ENCODE data around the gene CAB39. TPM values are rescaled to one million over a fixed set of nuclear protein-coding genes. Genes with fewer than 3 reads are reported as not detected.

CAB39 gene
- total and polyA plus RNA-seq, 10 donors, result 24.4 to 120 (median 80.2) TPM

DNA sequence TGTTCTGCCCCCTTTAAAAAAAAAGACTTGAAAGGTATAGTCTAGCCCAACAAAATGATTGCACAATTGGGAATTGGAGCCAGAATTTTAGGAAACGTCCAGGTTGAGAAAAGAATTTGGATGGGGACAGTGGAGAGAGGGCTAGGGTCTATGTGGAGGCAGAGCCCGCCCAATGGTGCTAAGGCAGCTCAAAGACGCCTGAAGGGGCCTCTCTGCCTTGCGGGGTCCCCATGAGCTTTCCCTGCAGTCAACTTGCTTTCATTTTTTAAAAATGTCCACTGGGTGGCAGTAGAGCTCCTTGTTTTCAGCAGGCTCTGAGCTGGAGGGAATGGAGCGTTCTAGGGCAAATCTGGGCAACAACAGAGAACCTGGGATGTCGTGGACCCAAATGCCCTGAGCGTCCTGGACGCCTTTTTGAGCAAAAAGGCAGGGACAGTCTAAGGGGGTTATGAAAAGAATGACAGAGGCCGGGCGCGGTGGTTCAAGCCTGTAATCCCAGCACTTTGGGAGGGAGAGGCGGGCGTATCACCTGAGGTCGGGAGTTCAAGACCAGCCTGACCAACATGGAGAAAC lies 111.8 kb downstream of the CAB39 start:
- Histone ChIP-seq H3K27me3 (replicated peaks in 1 of 7) (peaks cover 0 to 50% (median 37%) of the 10 kb centered on the region in 7 donors), H3K36me3 (peaks cover 0 to 33% (median 6%) of the 10 kb centered on the region in 6 donors), H3K27ac (no peak overlapping the region), H3K9me3 (no peaks in the 10 kb centered on the region), H3K4me3 (peak overlapping the region in 1 of 8 donors; percentile 34), H3K4me1 (peaks cover 6 to 25% (median 19%) of the 10 kb centered on the region in 6 donors)
- intact Hi-C loops (cut with DNase I; ENCODE audit: low total_unique reads), result loop anchor here (2.0 kb wide), 1 partner anchor 162 kb away; no protein-coding TSS in a partner anchor
- TF ChIP-seq, protein P1, sequence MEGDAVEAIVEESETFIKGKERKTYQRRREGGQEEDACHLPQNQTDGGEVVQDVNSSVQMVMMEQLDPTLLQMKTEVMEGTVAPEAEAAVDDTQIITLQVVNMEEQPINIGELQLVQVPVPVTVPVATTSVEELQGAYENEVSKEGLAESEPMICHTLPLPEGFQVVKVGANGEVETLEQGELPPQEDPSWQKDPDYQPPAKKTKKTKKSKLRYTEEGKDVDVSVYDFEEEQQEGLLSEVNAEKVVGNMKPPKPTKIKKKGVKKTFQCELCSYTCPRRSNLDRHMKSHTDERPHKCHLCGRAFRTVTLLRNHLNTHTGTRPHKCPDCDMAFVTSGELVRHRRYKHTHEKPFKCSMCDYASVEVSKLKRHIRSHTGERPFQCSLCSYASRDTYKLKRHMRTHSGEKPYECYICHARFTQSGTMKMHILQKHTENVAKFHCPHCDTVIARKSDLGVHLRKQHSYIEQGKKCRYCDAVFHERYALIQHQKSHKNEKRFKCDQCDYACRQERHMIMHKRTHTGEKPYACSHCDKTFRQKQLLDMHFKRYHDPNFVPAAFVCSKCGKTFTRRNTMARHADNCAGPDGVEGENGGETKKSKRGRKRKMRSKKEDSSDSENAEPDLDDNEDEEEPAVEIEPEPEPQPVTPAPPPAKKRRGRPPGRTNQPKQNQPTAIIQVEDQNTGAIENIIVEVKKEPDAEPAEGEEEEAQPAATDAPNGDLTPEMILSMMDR (IDR thresholded peaks at IDR 0.05 in 8 of 11, conservative IDR thresholded peaks at IDR 0.05 in 3 of 11), result peak; percentile 36 to 86 (median 69)
- no peak for TF ChIP-seq POLR2A (IDR thresholded peaks at IDR 0.05)
- no peak for DNase-seq
- WGBS, 5 donors, result 20 to 26% (median 22%) methylated on average over 14 of the region's 14 CpGs

GRCh38 chr2:230825354-230825753 lies 112.7 kb downstream of the CAB39 start:
- Histone ChIP-seq H3K27ac (no peak overlapping the region), H3K4me1 (peaks cover 6 to 25% (median 19%) of the 10 kb centered on the region in 6 donors), H3K36me3 (peaks cover 0 to 24% (median 4%) of the 10 kb centered on the region in 6 donors), H3K4me3 (no peak overlapping the region), H3K27me3 (replicated peaks in 1 of 7) (peaks cover 0 to 59% (median 37%) of the 10 kb centered on the region in 7 donors), H3K9me3 (peaks cover 0 to 3% (median 0%) of the 10 kb centered on the region in 8 donors)
- TF ChIP-seq, protein P1 (IDR thresholded peaks at IDR 0.05 in 8 of 11, conservative IDR thresholded peaks at IDR 0.05 in 3 of 11), result no peak
- no peak for TF ChIP-seq POLR2AphosphoS5 (IDR thresholded peaks at IDR 0.05)
- TF ChIP-seq POLR2A (IDR thresholded peaks at IDR 0.05), result no peak
- intact Hi-C loops (cut with DNase I; ENCODE audit: low total_unique reads), result loop anchor here (2.0 kb wide), 1 partner anchor 161 kb away; no protein-coding TSS in a partner anchor
- no peak for DNase-seq
- WGBS, 5 donors, result 62 to 91% (median 74%) methylated on average over 1 of the region's 1 CpG

DNA sequence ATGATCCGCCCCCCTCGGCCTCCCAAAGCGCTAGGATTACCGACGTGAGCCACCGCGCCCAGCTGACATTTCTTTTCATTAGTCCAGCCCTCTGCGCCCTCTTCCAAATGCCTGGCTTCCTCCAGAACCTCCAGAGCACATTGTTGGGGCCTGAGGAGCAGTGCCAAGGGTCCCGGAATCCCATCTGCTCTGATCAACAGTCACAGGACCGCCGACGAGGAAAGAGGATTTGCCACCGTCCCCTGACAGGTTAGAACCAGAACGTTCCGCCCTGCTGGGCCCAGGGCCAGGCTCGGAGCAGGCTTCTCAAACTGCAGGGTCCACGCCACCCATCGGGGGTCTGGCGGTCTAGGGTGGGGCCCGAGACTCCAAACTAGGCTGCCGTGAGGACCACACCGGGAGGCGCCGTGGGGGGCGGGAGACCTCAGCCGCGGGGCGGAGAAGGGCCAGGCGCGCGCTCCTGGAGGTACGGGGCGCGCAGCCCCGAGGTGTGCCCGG lies 115.2 kb downstream of the CAB39 start:
- no peaks in the 10 kb centered on the region for H3K36me3 ChIP-seq

More for the DNA sequence above, 115.2 kb downstream of the CAB39 start:
- no peak overlapping the region for H3K27ac ChIP-seq
- DNase-seq, result peak; percentile 70
- peaks cover 6 to 25% (median 19%) of the 10 kb centered on the region in 6 donors for H3K4me1 ChIP-seq
- WGBS, 5 donors, result 24 to 63% (median 28%) methylated on average over 16 to 36 of the region's 36 CpGs
- H3K9me3 ChIP-seq, result peaks cover 0 to 3% (median 0%) of the 10 kb centered on the region in 8 donors
- H3K27me3 ChIP-seq (replicated peaks in 1 of 7), result peaks cover 0 to 66% (median 37%) of the 10 kb centered on the region in 7 donors
- intact Hi-C loops (cut with DNase I; ENCODE audit: low total_unique reads), result no loop called here
- H3K4me3 ChIP-seq, result peak overlapping the region in 7 of 8 donors; percentile 16 to 69 (median 29)
- TF ChIP-seq POLR2A (IDR thresholded peaks at IDR 0.05) (no peak), POLR2AphosphoS5 (IDR thresholded peaks at IDR 0.05) (no peak)
- TF ChIP-seq, protein P1 (IDR thresholded peaks at IDR 0.05 in 8 of 11, conservative IDR thresholded peaks at IDR 0.05 in 3 of 11), result no peak

Data from spleen (tissue), 11 donors.